SK-N-SH (cell line): ENCODE results near the gene DBNL. TPM values are rescaled to one million over a fixed set of nuclear protein-coding genes. Genes with fewer than 3 reads are reported as not detected.

Experiments used
- CTCF ChIA-PET: fragments of 300-600, 350-600 bp; formaldehyde crosslinking; extraction: SDS; loops from one replicate; lab custom pipeline; 2021; lab: Yijun Ruan, JAX
- POLR2A ChIA-PET: fragments of 350-600 bp; sonication (Branson Sonifier 250); formaldehyde crosslinking; extraction: SDS; loops from one replicate; lab custom pipeline; 2020; ENCODE audit warnings: antibody characterized with exemption, inconsistent platforms; lab: Yijun Ruan, JAX
- DNase-seq: peaks from one replicate; pipeline ENCODE4 v3.0.0; 2012
- H2AFZ ChIP-seq: fragments of 200-600 bp; sonication (generic); 2 replicates; pipeline ENCODE4 v1.8.1; 2016; ENCODE audit warnings: antibody characterized with exemption, mild to moderate bottlenecking, low read depth
- H3F3A ChIP-seq: fragments of 200-600 bp; sonication (generic); replicated peaks from 2 replicates; pipeline ENCODE3; 2016; ENCODE audit warnings: antibody characterized with exemption, mild to moderate bottlenecking; ENCODE audit not compliant: insufficient read depth
- H3K27ac ChIP-seq, 2 experiments: fragments of 200-500 bp in 1 of 2; fragments of 200-600 bp in 1 of 2; sonication (Bioruptor generic) in 1 of 2; sonication (generic), shearing (Covaris generic) in 1 of 2; 2 replicates each; pipeline versions ENCODE4 v1.5.1 to v1.6.1; 2014 to 2016; ENCODE audit warnings: low read depth in 2 of 2, inconsistent platforms in 1 of 2, low read length in 1 of 2, mild to moderate bottlenecking in 1 of 2, mixed read lengths in 1 of 2
- H3K27me3 ChIP-seq: fragments of 200-600 bp; sonication (generic), shearing (Covaris generic); 2 replicates; pipeline ENCODE4 v1.6.1; 2016; ENCODE audit warnings: mixed run types; ENCODE audit not compliant: insufficient read depth
- H3K36me3 ChIP-seq, 2 experiments: fragments of 200-500 bp in 1 of 2; fragments of 200-600 bp in 1 of 2; sonication (Bioruptor generic) in 1 of 2; sonication (generic) in 1 of 2; replicated peaks in 1 of 2; 2 replicates each; pipeline versions ENCODE3 to v1.5.1; 2014 to 2016; ENCODE audit warnings: low read length in 1 of 2, mild to moderate bottlenecking in 1 of 2; ENCODE audit not compliant: insufficient read depth in 2 of 2, control insufficient read depth in 1 of 2
- H3K4me1 ChIP-seq, 2 experiments: fragments of 200-500 bp in 1 of 2; fragments of 200-600 bp in 1 of 2; sonication (Bioruptor generic) in 1 of 2; sonication (generic), shearing (Covaris generic) in 1 of 2; 2 replicates each; pipeline versions ENCODE4 v1.5.1 to v1.6.1; 2014 to 2016; ENCODE audit warnings: low read depth in 1 of 2, low read length in 1 of 2, mixed run types in 1 of 2; ENCODE audit not compliant: insufficient read depth in 2 of 2, control insufficient read depth in 1 of 2
- H3K4me2 ChIP-seq: fragments of 200-600 bp; sonication (generic), shearing (Covaris generic); 2 replicates; pipeline ENCODE4 v1.6.1; 2017; ENCODE audit warnings: mixed run types
- H3K4me3 ChIP-seq, 2 experiments: fragments of 200-500 bp in 1 of 2; fragments of 200-600 bp in 1 of 2; sonication (Bioruptor generic) in 1 of 2; sonication (generic), shearing (Covaris generic) in 1 of 2; 2 replicates each; pipeline versions ENCODE4 v1.5.1 to v1.8.1; 2014 to 2016; ENCODE audit warnings: low read depth in 2 of 2, inconsistent platforms in 1 of 2, low read length in 1 of 2, mild to moderate bottlenecking in 1 of 2, mixed read lengths in 1 of 2, moderate library complexity in 1 of 2
- H3K79me2 ChIP-seq: fragments of 200-600 bp; sonication (generic); 2 replicates; pipeline ENCODE4 v1.8.1; 2017; ENCODE audit warnings: mild to moderate bottlenecking; ENCODE audit not compliant: insufficient read depth
- H3K9ac ChIP-seq: fragments of 200-600 bp; sonication (generic); 2 replicates; pipeline ENCODE4 v1.6.1; 2017; ENCODE audit warnings: mixed run types
- H3K9me2 ChIP-seq: fragments of 200-600 bp; sonication (generic); 2 replicates; pipeline ENCODE4 v1.6.1; 2017; ENCODE audit warnings: mixed run types
- H3K9me3 ChIP-seq: fragments of 200-600 bp; sonication (generic); 2 replicates; pipeline ENCODE4 v1.6.1; 2017; ENCODE audit warnings: mixed run types, mild to moderate bottlenecking, moderate library complexity
- H4K20me1 ChIP-seq: fragments of 200-600 bp; sonication (generic); 2 replicates; pipeline ENCODE4 v1.6.1; 2017; ENCODE audit warnings: mild to moderate bottlenecking, mixed run types; ENCODE audit not compliant: insufficient read depth
- ELF1 ChIP-seq: IDR thresholded peaks from 2 replicates; pipeline ENCODE4 v1.4.0; 2012
- FOSL2 ChIP-seq: IDR thresholded peaks from 2 replicates; pipeline ENCODE4 v1.4.0; 2012; ENCODE audit warnings: low read depth, mild to moderate bottlenecking, moderate library complexity, borderline replicate concordance
- FOXJ3 ChIP-seq: sonication (generic); formaldehyde crosslinking; IDR thresholded peaks from 2 replicates; pipeline ENCODE4 v1.5.1; 2020; ENCODE audit warnings: mild to moderate bottlenecking, missing genetic modification reagents
- GABPA ChIP-seq: IDR thresholded peaks from 2 replicates; pipeline ENCODE4 v1.4.0; 2012; ENCODE audit warnings: low read depth, mild to moderate bottlenecking
- GATA2 ChIP-seq: sonication (generic); formaldehyde crosslinking; IDR thresholded peaks from 2 replicates; pipeline ENCODE4 v1.5.0; 2020; ENCODE audit warnings: mild to moderate bottlenecking, missing genetic modification reagents
- JUND ChIP-seq: IDR thresholded peaks from 2 replicates; pipeline ENCODE4 v1.4.0; 2012
- MEF2A ChIP-seq: IDR thresholded peaks from 2 replicates; pipeline ENCODE4 v1.4.0; 2012; ENCODE audit warnings: low read depth, borderline replicate concordance
- POLR2AphosphoS5 ChIP-seq: IDR thresholded peaks from 2 replicates; pipeline ENCODE4 v1.6.1; 2012; ENCODE audit warnings: low read depth, low read length
- REST ChIP-seq: IDR thresholded peaks from 2 replicates; pipeline ENCODE4 v1.6.1; 2012; ENCODE audit warnings: mild to moderate bottlenecking, low read depth, low read length, moderate library complexity
- RXRA ChIP-seq: IDR thresholded peaks from 2 replicates; pipeline ENCODE4 v1.4.0; 2012; ENCODE audit warnings: low read depth, mild to moderate bottlenecking, borderline replicate concordance
- TCF12 ChIP-seq: IDR thresholded peaks from 2 replicates; pipeline ENCODE4 v1.4.0; 2012
- YY1 ChIP-seq: IDR thresholded peaks from 2 replicates; pipeline ENCODE4 v1.4.0; 2012; ENCODE audit warnings: low read depth, mild to moderate bottlenecking
- ZBTB33 ChIP-seq: IDR thresholded peaks from 2 replicates; pipeline ENCODE4 v1.4.0; 2012; ENCODE audit warnings: low read depth, borderline replicate concordance
- WGBS: methylation state at CpG from one replicate; pipeline ENCODE4 v1.1.6; 2017; ENCODE audit warnings: low lambda C conversion rate; 5-methylcytosine and 5-hydroxymethylcytosine counted together
- polyA plus RNA-seq, 3 experiments: library from polyadenylated mRNA; depleted of rRNA; stranded (reverse); fragments of >200 nt; gene quantifications; 2 replicates each; pipeline ENCODE4 v1.2.3, GENCODE V29; 2012
- TF ChIP-seq, protein P1 (sequence below): IDR thresholded peaks from 2 replicates; pipeline ENCODE4; 2012
- TF ChIP-seq, protein P2 (sequence below): fragments of 150-350 bp; IDR thresholded peaks from 2 replicates; pipeline ENCODE4 v1.6.1; 2016; ENCODE audit warnings: mild to moderate bottlenecking, low read depth, low read length
- TF ChIP-seq, protein P3 (sequence below): IDR thresholded peaks from 2 replicates; pipeline ENCODE4 v1.4.0; 2012; ENCODE audit warnings: low read depth
- TF ChIP-seq, protein P4 (sequence below): IDR thresholded peaks from 2 replicates; pipeline ENCODE4 v1.4.0; 2012; ENCODE audit warnings: low read depth, borderline replicate concordance

The DBNL gene
- polyA plus RNA-seq, 1 of the 3 experiments (the other 2 are of a cell fraction): 244 TPM

- Histone ChIP-seq H3F3A (peaks cover 14% of the 10 kb centered on the region), H3K27ac (peak overlapping the region; percentile 13 to 84; a peak in 3 of 4 replicates), H4K20me1 (no peaks in the 10 kb centered on the region), H3K4me2 (peak overlapping the region; percentile 95), H2AFZ (no peak overlapping the region), H3K36me3 (peaks cover 16 to 45% of the 10 kb centered on the region in 2 experiments), H3K27me3 (no peaks in the 10 kb centered on the region), H3K9me2 (no peaks in the 10 kb centered on the region), H3K4me1 (peaks cover 7 to 14% of the 10 kb centered on the region in 2 experiments), H3K4me3 (peak overlapping the region; percentile 83 to 84), H3K9me3 (no peaks in the 10 kb centered on the region), H3K9ac (peak overlapping the region; percentile 93), H3K79me2 (peaks cover 21% of the 10 kb centered on the region)
- TF ChIP-seq, protein P1, sequence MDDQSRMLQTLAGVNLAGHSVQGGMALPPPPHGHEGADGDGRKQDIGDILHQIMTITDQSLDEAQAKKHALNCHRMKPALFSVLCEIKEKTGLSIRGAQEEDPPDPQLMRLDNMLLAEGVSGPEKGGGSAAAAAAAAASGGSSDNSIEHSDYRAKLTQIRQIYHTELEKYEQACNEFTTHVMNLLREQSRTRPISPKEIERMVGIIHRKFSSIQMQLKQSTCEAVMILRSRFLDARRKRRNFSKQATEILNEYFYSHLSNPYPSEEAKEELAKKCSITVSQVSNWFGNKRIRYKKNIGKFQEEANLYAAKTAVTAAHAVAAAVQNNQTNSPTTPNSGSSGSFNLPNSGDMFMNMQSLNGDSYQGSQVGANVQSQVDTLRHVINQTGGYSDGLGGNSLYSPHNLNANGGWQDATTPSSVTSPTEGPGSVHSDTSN: no peak
- no peak for TF ChIP-seq ZBTB33
- TF ChIP-seq, protein P2, sequence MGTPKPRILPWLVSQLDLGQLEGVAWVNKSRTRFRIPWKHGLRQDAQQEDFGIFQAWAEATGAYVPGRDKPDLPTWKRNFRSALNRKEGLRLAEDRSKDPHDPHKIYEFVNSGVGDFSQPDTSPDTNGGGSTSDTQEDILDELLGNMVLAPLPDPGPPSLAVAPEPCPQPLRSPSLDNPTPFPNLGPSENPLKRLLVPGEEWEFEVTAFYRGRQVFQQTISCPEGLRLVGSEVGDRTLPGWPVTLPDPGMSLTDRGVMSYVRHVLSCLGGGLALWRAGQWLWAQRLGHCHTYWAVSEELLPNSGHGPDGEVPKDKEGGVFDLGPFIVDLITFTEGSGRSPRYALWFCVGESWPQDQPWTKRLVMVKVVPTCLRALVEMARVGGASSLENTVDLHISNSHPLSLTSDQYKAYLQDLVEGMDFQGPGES: no peak
- TF ChIP-seq, protein P3, sequence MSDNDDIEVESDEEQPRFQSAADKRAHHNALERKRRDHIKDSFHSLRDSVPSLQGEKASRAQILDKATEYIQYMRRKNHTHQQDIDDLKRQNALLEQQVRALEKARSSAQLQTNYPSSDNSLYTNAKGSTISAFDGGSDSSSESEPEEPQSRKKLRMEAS: no peak
- no peak for TF ChIP-seq POLR2AphosphoS5
- no peak for TF ChIP-seq RXRA
- no peak for TF ChIP-seq FOXJ3 (CRISPR knock-in tag)
- TF ChIP-seq MEF2A: no peak
- no peak; the same call in 1 of the 2 replicates for TF ChIP-seq YY1
- TF ChIP-seq GABPA: no peak
- no peak for TF ChIP-seq FOSL2
- no peak for TF ChIP-seq ELF1
- no peak for TF ChIP-seq REST
- no peak for TF ChIP-seq JUND
- no peak for TF ChIP-seq TCF12
- TF ChIP-seq GATA2: no peak
- TF ChIP-seq, protein P4, sequence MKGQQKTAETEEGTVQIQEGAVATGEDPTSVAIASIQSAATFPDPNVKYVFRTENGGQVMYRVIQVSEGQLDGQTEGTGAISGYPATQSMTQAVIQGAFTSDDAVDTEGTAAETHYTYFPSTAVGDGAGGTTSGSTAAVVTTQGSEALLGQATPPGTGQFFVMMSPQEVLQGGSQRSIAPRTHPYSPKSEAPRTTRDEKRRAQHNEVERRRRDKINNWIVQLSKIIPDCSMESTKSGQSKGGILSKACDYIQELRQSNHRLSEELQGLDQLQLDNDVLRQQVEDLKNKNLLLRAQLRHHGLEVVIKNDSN: no peak
- ChIA-PET POLR2A (interaction anchor here (1.5 to 2.1 kb wide), 4 partner anchors 9 to 120 kb away, joined by 4 to 7 read pairs (median 5); partner anchors contain the start of genes PGAM2 and YKT6), CTCF (interaction anchor here (0.9 to 2.6 kb wide), 9 partner anchors 9 to 160 kb away, joined by 3 to 18 read pairs (median 4); partner anchors contain the start of gene YKT6)
- DNase-seq: no peak
- 57% methylated on average over 9 of the region's 9 CpGs for WGBS
These were observed 36.8 kb downstream of the DBNL start for GRCh38 chr7:44081266-44081748.
